GM19043 (cell line): ENCODE results near the gene GRID2.
A peak's percentile ranks its signal among the peaks of the same experiment; 100 is the strongest.

ENCODE experiments used
- ATAC-seq: cut with Tn5 transposase; IDR thresholded peaks from one replicate; pipeline ENCODE4 v1.9.1; 2021; ENCODE audit warnings: low read depth; ENCODE audit not compliant: unreplicated experiment

The GRID2 gene

DNA sequence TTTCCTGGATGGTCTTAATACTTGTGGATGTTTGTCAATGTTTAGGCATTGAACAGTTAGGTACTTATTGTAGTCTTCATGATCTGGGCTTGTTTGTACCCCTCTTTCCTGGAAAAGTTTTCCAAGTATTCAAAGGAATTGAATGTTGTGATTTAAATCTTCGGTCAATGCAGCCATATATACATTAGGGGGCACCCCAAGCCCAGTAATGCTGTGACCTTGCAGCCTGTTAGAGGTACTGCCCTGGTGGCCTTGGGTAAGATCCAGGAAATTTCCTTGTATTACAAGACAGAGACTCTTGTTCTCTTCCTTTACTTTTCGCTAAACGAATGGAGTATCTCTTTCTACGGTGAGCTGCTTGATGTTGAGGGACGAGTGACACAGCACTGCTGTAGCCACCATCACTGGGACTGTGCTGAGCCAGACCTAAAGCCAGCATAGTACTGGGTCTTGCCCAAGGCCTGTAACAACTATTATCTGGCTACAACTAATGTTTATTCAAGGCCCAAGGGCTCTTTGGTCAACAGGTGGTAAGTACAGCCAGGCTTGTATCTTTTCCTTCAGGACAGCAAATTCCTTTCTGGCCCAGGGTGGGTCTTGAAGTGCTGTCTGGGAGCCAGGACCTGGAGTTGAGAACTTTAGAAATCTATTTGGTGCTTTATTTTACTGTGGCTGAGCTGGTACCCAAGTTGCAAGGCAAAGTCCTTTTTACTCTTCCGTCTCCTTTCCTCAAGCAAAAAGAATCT lies 1406.5 kb downstream of the GRID2 start:
- no peak for ATAC-seq

DNA sequence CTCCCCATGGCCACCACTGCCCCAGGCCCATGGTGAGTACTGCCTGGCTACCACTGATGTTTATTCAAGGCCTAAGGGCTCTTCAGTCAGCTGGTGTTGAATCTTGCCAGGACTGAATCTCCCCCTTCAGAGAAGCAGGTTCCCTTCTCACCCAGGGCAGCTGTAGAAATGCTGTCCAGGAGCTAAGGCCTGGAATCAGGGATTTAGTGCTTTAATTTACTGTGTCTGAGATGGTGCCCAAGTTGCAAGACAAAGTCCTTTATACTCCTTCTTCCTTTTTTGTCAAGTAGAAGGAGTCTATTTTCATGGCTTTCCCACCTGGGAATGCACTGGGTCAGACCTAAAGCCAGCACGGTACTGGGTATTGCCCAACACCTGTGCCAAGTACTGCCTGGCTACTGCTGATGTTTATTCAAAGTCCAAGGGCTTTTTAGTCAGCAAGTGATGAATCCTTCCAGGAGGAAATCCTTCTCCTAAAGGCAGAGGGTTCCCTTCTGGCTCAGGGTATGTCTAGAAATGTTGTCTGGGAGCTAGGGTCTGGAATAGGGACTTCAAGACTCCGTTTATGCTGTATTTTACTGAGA lies 1407.2 kb downstream of the GRID2 start:
- ATAC-seq = no peak

DNA sequence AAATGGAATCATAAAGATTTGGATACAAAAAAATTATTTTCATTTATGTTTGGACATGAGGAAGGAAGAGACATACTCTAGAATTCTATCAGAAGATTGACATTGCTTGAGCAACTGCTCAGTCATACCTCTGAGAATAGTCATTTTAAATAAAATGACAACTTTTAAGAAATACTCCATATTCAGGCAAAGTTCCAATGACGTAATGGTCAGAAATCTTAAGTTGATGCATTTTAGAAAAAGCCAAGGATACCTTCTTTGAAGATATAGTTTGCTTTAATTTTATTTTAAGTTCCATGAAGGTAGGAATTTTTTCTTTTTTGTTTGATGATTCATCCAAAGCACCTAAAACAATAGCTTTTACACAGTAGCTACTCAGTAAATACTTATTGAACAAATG lies 1414.5 kb downstream of the GRID2 start:
- ATAC-seq = no peak

DNA sequence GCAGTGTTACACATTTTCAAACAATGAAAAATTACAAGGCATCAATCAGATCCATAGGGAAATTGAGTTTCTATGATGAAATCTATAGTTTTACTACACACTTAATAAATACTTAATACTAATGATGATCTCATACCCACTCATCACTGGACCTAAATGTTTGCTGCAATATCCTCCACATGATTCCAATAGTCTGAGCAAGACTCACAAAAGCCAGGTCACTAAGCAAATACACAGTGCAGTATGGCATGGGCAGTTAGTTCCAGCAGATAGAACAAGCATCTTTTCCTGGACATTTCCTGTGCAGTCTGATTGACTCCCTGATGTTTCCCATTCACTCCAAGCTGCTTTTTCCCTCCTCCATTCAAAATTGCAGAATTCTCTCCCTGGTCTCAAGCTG lies 1415.8 kb downstream of the GRID2 start:
- ATAC-seq = no peak

DNA sequence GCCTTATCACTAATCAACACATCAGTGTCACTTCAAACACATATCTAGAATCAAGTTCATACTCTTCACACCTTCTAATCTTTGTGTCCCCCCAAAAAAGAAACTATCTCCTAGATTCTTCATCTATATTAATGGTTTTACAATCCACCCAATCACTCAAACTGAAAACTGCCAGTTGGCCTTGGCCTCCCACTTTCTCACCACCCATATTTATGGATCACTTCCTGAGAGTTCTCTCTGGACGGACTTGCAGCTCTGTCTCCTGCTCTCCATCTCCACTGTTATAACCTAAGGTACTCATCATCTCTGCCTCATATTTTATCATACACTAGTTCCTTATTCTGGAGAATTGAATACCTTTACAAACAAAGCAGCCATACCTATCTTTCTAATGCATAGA lies 1418.7 kb downstream of the GRID2 start:
- ATAC-seq = no peak

DNA sequence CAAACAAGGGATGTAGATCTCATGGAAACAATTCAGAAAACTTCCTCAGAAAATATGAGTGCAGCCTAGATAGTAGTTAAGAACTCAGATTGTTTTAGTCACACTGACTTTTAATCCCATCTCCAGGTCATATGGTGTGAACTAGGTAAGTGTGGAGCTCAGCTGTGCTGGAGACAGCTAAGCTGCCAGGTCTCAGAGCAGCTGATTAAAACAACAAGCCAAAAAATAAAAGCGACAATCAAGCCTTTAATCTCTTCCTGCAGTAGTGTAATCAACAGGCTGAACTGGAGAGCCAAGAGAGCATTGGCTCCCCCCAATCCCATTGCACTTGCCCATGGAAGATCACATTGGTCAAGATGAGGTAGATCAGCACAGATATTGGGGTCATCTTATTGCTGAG lies 1426.5 kb downstream of the GRID2 start:
- ATAC-seq = no peak

DNA sequence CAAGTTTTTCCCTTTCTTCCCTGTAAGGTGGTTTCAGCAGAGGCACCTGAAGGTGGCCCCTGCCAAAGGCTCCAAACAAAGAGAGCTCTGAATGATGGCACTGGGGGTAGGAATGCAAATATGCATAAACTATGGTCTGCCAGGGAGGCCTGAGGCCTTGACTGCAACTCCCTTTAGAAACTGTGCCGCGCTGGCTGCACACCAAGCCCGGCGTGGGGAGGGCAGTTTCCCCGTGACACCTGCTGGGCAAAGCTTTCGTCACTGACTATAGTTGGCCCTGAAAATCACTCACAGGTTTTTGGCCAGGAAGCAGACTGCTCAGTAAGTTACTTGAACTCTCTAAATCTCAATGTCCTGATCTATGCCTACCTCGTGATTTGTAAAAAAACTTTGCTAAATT lies 1427.0 kb downstream of the GRID2 start:
- ATAC-seq = no peak

DNA sequence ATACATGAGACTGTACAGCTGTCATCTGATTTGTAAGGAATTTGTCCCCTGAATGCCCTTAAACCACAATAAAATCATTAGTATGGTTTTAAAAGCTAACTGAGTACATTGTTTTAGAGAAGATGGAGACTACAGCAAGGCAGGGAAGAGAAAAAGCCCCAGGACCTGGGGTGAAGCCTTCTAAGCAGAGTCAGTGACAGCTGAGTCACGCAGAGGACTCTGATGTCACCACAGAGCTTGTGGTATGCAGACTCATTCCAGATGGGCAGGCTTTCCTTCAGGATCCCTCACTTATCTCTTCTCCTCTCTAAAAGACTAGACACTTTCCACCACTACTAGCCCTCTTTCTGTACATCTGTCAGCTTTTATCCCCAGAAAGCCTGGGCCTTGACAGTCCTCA lies 1427.7 kb downstream of the GRID2 start:
- ATAC-seq = peak; percentile 63

DNA sequence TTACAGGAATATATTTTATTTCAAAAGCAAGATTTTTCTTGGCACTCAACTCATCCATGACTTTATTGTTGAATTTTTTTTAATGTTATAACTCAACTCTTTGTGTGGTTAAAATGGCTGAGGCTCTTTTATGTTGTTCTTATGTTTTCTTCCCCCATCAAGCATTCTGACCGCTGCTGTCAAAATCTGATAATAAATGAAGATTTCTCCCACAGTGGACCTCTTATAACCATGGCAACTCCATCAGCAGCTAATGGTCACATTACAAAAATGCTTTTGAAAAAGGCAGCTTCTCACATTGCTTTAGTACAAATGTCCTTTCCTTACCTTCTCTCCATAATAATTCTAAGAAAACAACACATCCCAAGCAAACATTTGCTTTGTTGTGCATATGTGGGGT lies 1428.7 kb downstream of the GRID2 start:
- ATAC-seq = no peak

DNA sequence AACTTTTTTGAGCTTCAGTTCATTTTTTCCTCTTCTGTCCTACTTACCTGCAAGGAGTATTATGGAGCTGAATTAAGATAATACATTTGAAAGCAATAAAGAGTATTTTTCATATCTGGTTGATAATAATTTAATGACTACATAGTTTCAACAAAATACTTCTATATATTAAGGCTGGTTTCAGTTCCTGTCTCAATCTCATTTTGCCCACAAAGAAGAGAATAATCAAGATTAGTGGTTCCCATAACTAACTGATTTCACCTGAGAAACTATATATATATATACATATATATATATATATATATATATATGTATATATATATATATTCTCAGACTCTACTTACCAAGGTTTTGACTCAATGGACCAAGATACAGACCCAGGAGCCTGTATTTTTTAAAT lies 1437.1 kb downstream of the GRID2 start:
- no peak for ATAC-seq

DNA sequence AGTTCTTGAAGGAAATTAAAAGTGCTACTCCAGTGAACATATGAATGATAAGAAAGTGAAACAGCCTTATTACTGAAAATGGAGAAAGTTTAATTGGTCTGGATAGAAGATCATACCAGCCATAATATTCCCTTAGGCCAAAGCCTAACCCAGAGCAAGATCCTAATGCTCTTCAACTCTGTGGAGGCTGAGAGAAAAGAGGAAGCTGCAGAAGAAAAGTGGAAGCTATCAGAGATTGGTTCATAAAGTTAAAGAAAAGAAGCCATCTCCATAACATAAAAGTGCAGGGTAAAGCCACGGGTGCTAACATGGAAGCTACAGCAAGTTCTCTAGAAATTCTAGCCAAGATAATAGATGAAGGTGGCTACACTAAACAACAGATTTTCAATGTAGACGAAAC lies 1439.3 kb downstream of the GRID2 start:
- no peak for ATAC-seq

DNA sequence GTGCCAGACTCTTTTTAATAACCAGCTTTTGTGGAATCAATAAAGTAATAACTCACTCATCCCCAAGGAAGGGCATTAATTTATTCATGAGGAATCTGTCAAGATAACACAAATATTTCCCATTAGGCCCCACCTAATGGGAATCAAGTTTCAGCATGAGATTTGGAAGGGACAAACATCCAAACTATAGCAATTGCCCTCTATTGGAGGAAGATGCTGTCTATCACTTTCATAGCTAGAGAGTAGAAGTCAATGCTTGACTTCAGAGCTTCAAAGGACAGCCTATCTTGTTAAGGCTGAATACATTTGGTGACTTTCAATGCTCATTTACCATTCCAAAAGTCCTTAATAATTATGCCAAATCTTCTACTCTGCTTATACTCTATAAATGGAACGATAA lies 1439.9 kb downstream of the GRID2 start:
- no peak for ATAC-seq

DNA sequence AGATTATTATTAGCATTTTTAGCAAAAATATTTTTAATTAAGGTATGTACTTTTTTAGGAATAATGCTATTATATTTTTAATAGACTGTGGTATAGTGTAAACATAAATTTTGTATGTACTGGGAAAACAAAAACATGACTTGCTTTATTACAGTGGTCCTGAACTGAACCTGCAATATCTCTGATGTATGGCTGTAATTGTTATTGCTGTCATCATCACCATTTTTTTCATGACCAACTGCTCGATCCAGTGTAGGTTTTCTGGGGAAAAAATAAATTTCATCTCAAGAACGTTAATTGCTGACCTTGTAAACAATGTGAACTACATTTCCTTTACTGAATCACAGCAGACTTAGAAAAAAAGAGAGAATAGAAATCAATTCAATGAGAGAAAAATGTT lies 1441.2 kb downstream of the GRID2 start:
- ATAC-seq = no peak

DNA sequence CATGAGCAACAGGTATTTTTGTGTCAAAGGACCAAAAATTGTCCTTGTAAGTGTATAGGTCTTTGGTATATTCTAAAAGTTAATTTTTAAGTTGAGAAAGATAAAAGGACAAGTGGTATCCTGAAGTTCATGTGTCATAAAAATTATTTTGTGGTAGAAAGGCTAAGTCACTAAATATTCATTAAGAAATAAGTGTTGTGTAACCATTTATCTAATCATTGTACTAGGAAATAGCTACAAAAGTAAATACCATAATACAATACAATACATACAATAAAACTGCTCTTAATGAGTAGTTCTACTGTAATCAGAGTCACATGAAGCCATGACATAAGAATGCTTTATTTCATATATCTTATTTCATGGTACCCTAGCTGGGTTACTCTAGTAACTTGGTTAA lies 1442.3 kb downstream of the GRID2 start:
- no peak for ATAC-seq

DNA sequence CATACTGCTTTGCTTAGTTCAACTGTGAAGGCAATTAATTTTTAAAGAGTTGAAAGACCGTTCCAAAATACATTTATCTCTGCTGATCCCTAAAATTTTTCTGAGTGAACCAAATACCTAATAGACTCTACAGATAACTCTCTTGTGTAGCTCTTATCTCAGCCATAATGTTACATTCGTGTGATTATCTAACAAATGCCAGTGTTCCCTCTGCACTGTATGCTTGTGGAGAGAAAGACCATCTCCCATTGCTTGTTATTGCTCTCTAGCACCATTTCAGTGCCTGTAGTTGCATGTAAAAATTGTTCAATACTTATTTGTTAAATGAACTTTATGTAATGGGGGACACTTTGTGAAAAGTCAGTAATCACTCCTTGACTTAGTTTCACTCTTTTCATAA lies 1443.5 kb downstream of the GRID2 start:
- ATAC-seq = no peak

DNA sequence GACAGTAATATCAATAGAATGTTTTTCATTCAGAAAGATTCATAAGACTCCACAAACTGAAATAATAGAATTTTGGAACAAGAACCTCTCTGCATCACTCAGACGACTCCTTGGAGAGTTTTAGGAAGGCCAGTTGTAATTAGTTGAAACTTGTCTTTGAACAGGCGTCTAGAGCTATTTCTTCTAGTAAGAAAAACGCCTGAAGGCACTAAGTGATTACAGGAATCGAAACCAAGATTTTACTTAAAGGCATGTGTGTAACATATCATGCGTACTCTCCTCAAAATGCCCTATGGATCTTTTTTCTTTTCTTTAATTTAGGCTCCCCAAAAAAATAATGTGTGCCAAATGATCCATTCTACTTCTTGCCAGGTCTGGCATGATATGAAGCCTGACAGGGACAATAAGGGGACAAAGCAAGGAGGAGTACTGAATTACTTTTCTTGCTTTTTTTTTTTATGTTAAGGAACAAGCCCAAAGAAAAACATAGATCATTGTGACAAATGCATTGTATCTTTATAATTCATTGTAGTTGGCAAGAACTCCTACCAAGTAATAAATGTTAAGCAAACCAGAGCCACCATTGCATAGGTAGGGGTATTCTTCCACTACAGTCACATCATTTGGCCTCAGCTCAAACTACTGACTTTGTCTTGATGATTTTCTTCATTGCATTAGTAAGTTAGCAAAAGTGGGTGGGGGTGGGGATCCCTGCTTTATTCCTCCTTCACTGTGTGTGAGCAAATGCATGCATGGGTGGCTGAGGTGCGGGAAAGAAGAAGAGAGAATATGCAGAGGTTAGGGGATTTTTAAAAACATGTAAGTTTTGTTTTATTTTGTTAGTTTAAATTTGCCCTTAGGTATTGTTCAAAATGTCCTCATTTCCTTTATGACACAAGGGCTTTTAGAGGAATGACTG lies 1444.9 kb downstream of the GRID2 start:
- peak; percentile 14 for ATAC-seq

DNA sequence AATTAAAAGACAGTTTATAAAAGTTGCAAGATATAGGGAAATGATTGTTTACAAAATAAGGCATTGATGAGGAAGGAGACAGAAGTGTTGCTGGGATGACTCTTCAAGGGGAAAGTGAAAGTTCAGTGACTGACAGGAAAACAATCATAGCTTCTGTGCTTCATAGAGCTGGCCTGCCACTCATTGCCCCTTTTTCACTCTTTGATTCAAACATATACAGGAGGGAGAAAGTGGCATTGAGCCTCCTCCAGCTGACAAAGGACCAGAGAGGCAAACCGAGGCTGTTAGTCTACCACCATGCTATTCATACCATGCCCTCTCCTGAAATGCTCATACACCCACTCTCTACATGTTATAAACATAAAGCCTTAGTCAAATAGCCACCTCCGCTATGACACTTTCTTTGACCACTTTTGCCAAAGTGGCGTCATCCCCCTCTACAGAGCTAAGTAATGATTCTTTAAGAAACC lies 1445.6 kb downstream of the GRID2 start:
- ATAC-seq = peak; percentile 75

DNA sequence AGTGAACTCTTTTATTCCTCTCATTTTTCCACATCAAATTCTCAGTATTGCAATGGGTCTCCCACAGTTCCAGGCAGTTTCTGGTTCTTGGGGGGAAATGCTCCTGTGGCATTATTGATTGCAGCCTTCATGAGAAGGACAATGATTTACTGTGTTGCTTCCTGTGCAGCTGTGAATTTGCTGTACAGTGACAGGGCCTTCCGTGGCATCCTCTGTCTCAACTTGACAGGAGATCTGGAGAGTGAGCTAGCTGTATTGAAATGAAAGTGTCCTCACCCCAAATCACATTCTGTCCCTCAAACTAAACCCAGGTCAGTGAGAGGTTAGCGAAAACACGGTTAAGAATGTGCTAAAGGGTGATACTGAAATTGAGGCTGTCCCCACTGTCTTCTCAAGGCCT lies 1447.6 kb downstream of the GRID2 start:
- ATAC-seq = peak; percentile 42

DNA sequence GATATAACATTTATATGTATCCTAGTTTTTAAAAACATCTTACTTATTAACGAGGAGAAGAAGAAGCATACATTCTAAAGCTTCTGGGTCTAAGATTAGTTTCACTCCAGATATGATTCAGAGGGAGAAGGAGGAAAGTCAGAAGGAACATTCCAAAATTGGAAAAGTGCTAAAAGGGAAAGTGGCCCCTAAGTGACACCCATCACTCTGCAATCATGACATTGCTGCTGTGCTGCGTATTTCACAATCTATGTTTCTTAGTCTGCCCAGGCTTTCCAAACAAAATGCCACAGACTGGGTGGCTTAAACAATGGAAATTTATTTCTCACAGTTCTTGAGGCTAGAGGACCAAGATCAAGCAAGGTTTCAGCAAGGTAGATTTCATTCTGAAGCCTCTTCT lies 1452.3 kb downstream of the GRID2 start:
- ATAC-seq = no peak

DNA sequence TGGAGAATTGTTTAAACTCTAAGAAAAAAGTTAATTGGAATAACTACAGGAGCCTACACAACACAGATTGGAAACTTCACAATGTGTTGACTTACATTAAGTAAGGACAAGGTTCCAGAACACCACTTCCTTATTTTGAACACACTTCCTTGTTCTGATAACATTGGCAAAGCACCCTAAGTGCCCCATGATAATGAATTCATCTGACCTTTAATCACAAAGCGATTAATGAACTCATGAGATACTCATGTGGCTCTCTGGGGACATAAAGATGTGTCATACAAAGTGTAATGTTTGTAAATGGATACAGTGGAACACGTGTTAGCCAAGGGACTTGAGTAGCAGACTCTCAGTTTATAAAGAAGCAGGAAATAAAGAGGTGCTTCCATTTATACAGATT lies 1455.7 kb downstream of the GRID2 start:
- ATAC-seq = no peak

DNA sequence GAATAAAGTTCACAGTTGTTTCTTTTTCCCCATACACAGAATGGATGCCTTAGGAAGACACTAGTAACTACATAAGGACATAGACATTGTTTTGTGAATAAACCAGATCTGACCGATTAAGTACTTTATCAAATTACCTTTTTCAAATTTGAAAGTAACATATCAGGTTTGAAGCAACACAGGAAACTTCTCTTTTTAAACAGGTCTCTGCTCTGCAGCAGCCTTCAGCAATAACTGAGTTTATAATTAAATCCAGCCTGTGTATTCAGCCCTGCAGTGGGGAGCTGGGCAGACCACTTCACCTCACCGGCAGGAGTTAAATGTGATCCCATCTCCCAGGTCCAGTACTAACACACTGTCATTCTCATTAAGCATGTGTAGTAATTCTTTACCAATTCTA lies 1456.5 kb downstream of the GRID2 start:
- no peak for ATAC-seq
